A549 (cell line): ENCODE results near the gene BANP.

Experiments
- CHD4 ChIP-seq: fragments of 200-600 bp; sonication (generic); IDR thresholded peaks from 2 replicates; pipeline ENCODE4 v1.6.1; 2016; ENCODE audit warnings: antibody characterized with exemption, mild to moderate bottlenecking, borderline replicate concordance
- CTCF ChIP-seq: fragments of >200 bp; sonication (Bioruptor Twin); formaldehyde crosslinking; IDR thresholded peaks from 3 replicates; pipeline ENCODE4 v1.5.1; 2016
- ELK1 ChIP-seq: fragments of 150-350 bp; IDR thresholded peaks from 2 replicates; pipeline ENCODE4 v1.6.1; 2014; ENCODE audit warnings: low read depth, mild to moderate bottlenecking, low read length
- ESRRA ChIP-seq: fragments of 150-350 bp; IDR thresholded peaks from 2 replicates; pipeline ENCODE4 v1.6.1; 2014; ENCODE audit warnings: mild to moderate bottlenecking, low read length, borderline replicate concordance
- FOSL2 ChIP-seq, 2 experiments: fragments of 450-650 bp in 1 of 2; fragments of >200 bp in 1 of 2; sonication (Bioruptor Twin) in 1 of 2; formaldehyde crosslinking; IDR thresholded peaks; 2 replicates each; pipeline versions ENCODE4 v1.5.0 to v1.6.1; 2016 to 2020; ENCODE audit warnings: mild to moderate bottlenecking in 1 of 2, moderate library complexity in 1 of 2
- HOXA7 ChIP-seq: fragments of 250-450 bp; sonication (Bioruptor Pico); IDR thresholded peaks from 2 replicates; pipeline ENCODE4 v1.5.0; 2020; ENCODE audit warnings: mild to moderate bottlenecking, moderate library complexity
- JUN ChIP-seq, 2 experiments: fragments of >200 bp; sonication (Bioruptor Twin); formaldehyde crosslinking; IDR thresholded peaks; 2 replicates in 1 of 2; 3 replicates in 1 of 2; pipeline ENCODE4 v1.6.1; 2016 to 2017
- POLR2A ChIP-seq: IDR thresholded peaks from 2 replicates; pipeline ENCODE4 v1.6.1; 2012; ENCODE audit warnings: mild to moderate bottlenecking, low read length
- POLR2AphosphoS2 ChIP-seq: conservative IDR thresholded peaks from 2 replicates; pipeline ENCODE4 v1.6.1; 2012; ENCODE audit warnings: low read length, improper control_type of control experiment, inconsistent platforms
- REST ChIP-seq: fragments of 200-600 bp; sonication (generic); IDR thresholded peaks from 2 replicates; pipeline ENCODE4 v1.6.1; 2016; ENCODE audit warnings: antibody characterized with exemption, mild to moderate bottlenecking, moderate library complexity

GRCh38 chr16:88058136-88058535, 106.9 kb downstream of the BANP start:
- TF ChIP-seq JUN (IDR thresholded peaks at IDR 0.05) (no peak), ESRRA (no peak), CTCF (no peak), POLR2A (no peak), HOXA7 (no peak), POLR2AphosphoS2 (no peak), CHD4 (no peak), REST (no peak), FOSL2 (IDR thresholded peaks at IDR 0.05) (no peak), FOSL2 (CRISPR knock-in tag; IDR thresholded peaks at IDR 0.05) (no peak), ELK1 (no peak)
